GM12874 (cell line): ENCODE data around the gene QARS1.

Experiments
- TF ChIP-seq, protein P1 (sequence below): IDR thresholded peaks from 2 replicates; pipeline ENCODE4 v1.5.1; 2011; ENCODE audit warnings: low read depth, mild to moderate bottlenecking, control low read depth, low read length, moderate library complexity; ENCODE audit not compliant: insufficient read depth

Gene QARS1

DNA sequence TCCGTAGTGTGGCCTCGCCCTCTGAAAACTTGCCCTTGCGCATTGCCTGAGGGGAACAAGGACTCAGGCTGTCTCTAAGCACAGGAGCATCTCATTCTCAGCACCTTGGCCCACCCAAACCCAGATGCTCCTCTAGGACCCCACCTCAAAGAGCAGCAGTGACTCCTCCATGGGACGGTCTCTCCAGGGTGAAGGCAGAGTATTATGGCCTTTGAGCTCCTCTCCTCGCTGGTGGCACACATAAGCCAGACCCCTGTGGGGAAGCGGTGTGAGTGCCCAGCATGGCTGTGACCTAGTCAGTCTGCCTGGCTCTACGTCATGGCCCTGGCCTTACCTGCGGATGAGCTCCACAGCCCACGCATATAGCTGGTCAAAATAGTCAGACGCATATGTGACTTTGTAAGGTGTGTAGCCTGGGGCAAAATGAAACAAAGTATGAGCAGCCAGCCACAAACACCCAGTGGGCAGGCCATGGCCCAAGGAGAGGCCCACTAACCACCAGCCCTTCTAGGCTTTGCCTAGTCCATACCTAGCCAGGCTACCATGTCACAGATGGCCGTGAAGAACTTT lies 4.4 kb downstream of the QARS1 start:
- TF ChIP-seq, protein P1, sequence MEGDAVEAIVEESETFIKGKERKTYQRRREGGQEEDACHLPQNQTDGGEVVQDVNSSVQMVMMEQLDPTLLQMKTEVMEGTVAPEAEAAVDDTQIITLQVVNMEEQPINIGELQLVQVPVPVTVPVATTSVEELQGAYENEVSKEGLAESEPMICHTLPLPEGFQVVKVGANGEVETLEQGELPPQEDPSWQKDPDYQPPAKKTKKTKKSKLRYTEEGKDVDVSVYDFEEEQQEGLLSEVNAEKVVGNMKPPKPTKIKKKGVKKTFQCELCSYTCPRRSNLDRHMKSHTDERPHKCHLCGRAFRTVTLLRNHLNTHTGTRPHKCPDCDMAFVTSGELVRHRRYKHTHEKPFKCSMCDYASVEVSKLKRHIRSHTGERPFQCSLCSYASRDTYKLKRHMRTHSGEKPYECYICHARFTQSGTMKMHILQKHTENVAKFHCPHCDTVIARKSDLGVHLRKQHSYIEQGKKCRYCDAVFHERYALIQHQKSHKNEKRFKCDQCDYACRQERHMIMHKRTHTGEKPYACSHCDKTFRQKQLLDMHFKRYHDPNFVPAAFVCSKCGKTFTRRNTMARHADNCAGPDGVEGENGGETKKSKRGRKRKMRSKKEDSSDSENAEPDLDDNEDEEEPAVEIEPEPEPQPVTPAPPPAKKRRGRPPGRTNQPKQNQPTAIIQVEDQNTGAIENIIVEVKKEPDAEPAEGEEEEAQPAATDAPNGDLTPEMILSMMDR, result no peak

DNA sequence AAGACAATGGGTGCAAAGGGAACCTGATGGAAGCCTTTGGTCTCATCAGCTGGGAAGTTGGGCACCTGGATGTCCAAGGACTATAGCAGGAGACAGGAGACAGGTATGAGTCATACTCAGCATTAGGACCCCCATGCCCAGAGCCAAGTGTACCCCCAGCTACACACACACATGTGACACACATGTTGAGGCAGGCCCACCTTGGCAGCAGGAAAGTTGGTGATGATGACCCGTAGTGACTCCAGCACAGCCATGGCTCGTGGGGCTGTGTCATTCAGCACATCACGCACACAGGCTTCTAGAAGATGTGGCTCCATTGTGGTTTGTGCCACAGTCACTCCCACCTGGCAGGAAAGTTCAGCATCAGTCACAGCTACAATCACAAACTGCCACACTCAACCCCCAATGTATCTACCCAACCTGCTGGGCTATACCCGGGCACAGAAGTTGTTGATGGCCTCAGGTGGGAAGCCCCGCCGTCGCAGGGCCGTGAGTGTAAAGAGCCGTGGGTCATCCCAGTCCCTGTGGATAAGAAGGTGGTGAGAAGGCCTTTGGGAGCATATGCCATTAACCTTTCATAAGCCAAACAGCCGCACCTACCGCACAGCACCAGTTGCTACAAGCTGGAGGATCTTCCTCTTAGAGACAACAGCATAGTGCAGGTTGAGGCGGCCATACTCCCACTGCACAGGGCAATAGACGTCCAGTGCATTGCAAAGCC lies 5.5 kb downstream of the QARS1 start:
- TF ChIP-seq, protein P1, result no peak

DNA sequence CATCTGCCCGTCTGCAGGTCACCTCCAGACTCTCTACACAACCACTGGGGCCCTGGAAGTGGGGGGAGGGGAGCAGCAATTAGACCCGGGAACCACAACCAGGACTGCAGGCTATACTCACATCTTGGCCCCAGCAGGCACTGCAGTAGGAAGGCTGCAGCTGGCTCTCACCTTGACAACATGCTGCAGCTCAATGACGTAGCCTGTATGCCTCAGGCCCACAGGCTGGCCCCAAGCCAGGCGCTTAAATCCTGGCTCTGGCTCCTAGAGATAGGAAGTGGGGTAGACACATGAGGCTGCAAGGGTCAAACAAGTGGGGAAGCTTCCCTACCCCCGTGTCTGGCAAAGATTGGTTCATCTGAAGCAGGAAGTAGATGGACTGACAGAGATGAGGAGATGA lies 6.1 kb downstream of the QARS1 start:
- TF ChIP-seq, protein P1, result no peak

DNA sequence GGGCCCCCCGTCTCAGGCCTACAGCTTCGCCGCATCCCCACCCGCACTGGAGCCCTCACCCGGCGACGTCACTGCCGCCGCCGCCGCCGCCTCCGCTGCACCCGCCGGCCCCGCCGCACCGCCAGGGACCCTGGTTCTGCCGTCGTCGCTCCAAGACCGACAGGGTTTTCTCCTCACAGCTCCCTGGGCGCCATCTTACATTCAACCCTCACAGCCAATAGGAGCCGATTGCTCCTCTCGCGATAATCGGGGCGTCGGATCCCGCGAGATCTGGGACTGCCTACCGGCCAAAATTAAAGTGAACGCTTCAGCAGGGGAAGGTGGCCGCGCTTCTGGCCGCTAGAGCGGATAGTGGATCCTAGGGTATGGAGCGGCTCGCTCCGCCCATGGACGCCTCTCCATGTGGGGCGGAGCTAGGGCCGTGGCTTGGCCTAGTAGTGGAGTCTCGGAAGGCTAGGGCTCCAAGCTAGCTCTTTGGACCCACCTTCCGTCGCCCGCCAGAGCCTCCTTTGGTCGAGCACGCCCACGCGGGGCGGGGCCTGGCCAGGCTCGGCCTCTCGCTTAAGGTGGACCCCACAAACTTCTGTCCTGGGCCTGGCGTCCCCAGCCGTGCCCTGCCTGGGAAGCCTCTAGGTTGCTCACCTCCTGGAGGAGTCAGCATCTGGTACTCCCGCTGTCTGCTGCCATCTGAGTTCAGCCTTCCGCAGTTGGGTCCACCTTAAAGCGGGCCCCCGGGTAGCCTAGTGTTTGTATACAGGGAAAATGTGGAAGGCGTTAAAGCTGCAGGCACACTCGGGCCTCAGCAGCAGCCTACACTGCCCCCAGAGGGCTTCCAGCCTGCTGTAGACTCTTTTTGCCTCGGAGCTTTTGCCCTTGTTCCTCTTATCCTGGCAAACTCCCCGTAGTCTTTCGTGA lies 10.4 kb downstream of the QARS1 start, which contains the start of gene QRICH1:
QRICH1 (minus strand) TSS at position 219 of the 915 bp plus-strand sequence. CDS start 17,054 bp downstream, outside the sequence.
- TF ChIP-seq, protein P1, result peak; percentile 68

DNA sequence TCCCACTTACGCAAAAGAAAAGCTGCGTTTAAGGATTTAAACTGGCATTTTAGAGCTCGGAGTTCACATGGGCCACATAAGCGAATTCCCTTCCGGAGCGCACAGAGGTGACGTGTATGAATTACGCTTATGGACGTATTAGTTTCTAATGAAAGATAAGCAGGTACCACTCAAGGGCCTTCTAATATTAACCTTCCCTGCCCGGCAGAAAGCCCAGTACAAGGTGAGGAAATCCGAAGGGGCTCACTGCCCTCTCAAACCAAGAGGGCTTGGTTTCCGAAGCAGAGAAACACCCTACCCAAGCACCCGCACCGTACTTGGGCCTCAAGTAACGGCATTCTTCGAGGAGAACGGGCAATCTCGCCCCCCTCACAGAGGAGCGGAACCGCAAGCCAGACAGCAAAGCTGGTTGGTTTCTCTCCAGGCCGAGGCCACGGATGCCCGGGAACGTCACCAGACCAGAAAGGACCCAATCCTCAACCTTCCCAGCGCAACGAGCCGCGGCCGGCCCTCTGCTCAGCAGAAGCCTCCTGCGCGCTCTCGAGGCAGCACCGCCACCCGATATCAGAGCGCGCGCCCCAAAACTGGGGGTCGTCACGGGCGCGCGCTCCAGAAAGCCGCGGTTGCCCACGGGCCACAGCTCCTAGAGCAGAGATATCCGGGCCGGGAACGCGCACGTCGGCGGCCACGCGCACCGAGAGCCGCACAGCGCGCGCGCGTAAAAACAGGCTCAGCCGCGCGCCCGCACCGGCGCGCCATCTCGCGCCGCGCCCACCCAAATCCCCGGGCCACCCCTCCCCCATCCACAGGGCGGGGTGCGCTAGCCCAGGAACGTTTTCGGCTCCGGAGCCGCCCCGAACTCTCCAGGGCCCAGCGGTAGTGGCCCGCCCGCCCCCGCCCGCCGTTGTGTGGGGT lies 11.4 kb downstream of the QARS1 start:
- TF ChIP-seq, protein P1, result no peak

DNA sequence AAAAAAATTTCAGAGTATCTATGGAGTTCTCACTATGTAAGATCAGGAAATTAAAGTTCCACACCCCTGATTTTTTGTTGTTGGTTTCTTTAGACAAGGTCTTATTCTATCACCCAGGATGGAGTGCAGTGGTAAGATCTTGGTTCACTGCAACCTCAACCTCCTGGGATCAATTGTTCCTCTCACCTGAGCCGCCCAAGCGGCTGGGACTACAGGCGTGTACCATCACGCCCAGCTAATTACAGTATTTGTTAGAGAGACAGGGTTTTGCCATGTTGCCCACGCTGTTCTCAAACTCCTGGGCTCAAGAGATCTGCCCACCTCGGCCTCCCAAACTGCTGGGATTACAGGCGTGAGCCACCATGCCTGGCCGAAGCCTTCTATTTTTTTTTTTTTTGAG lies 23.1 kb downstream of the QARS1 start:
- TF ChIP-seq, protein P1, result no peak
